GM19023 (cell line): ENCODE measurements around the gene CABYR.

ENCODE experiments used
- ATAC-seq: cut with Tn5 transposase; IDR thresholded peaks from one replicate; pipeline ENCODE4 v1.9.1; 2021; ENCODE audit warnings: mild to moderate bottlenecking, moderate library complexity; ENCODE audit not compliant: unreplicated experiment

Gene CABYR

GRCh38 chr18:24138789-24139616 is at the start of gene CABYR:
Gene CABYR (plus strand): TSS chr18:24139062. CDS start chr18:24143115, 4,053 bp downstream.
- peak; percentile 92 for ATAC-seq

- no peak for ATAC-seq
These were observed 49.8 kb upstream of the CABYR start for GRCh38 chr18:24089076-24089475.

GRCh38 chr18:24089515-24090337 is 49.1 kb upstream of the CABYR start:
- no peak for ATAC-seq

- no peak for ATAC-seq
These were observed 48.0 kb upstream of the CABYR start for GRCh38 chr18:24090876-24091275.

- ATAC-seq: no peak
These were observed 44.3 kb upstream of the CABYR start for GRCh38 chr18:24094561-24094960.

- no peak for ATAC-seq
These were observed 42.9 kb upstream of the CABYR start for GRCh38 chr18:24095976-24096375.

GRCh38 chr18:24103320-24104021 is 35.4 kb upstream of the CABYR start:
- no peak for ATAC-seq

GRCh38 chr18:24104486-24104885 is 34.4 kb upstream of the CABYR start:
- no peak for ATAC-seq

- ATAC-seq: no peak
These were observed 30.2 kb upstream of the CABYR start for GRCh38 chr18:24108641-24109040.

- no peak for ATAC-seq
These were observed 26.9 kb upstream of the CABYR start for GRCh38 chr18:24111936-24112335.

- ATAC-seq: no peak
These were observed 26.4 kb upstream of the CABYR start for GRCh38 chr18:24112464-24112863.

GRCh38 chr18:24112874-24113615 is 25.8 kb upstream of the CABYR start:
- no peak for ATAC-seq

GRCh38 chr18:24114924-24115549 is 23.8 kb upstream of the CABYR start:
- ATAC-seq: no peak

- no peak for ATAC-seq
These were observed 23.2 kb upstream of the CABYR start for GRCh38 chr18:24115628-24116027.

GRCh38 chr18:24118750-24119577 is 19.9 kb upstream of the CABYR start:
- ATAC-seq: no peak

GRCh38 chr18:24120676-24121075 is 18.2 kb upstream of the CABYR start:
- no peak for ATAC-seq

GRCh38 chr18:24121625-24122024 is 17.2 kb upstream of the CABYR start:
- ATAC-seq: no peak

GRCh38 chr18:24126155-24126961 is 12.5 kb upstream of the CABYR start:
- ATAC-seq: no peak

- no peak for ATAC-seq
These were observed 11.1 kb upstream of the CABYR start for GRCh38 chr18:24127735-24128134.
